Bronchial epithelial cell (primary cell): ENCODE measurements around the gene CXCL16. TPM values are rescaled to one million over a fixed set of nuclear protein-coding genes. Genes with fewer than 3 reads are reported as not detected.
"Not testable (repeated sequence)": the region's sequence is repeated elsewhere in the genome, so short reads cannot be mapped to it uniquely, and the experiment has no call there.

ENCODE experiments used
- DNase-seq: peaks from one replicate; pipeline ENCODE4 v3.0.0-alpha.2; 2010; ENCODE audit warnings: low read depth
- FAIRE-seq: peaks from 2 replicates; lab custom pipeline; 2011; peaks lifted over from hg19 to GRCh38; lab: Jason Lieb, UNC
- H3K27me3 ChIP-seq: 2 replicates; pipeline ENCODE4 v1.5.1; 2011; ENCODE audit warnings: low read length; ENCODE audit not compliant: control insufficient read depth, insufficient read depth
- H3K36me3 ChIP-seq: 2 replicates; pipeline ENCODE4 v1.5.1; 2011; ENCODE audit warnings: low read length; ENCODE audit not compliant: control insufficient read depth, insufficient read depth
- H3K4me3 ChIP-seq: 2 replicates; pipeline ENCODE4 v1.5.1; 2011; ENCODE audit warnings: mild to moderate bottlenecking, low read depth, low read length, control low read depth
- CTCF ChIP-seq: IDR thresholded peaks from 2 replicates; pipeline ENCODE4 v1.5.1; 2011; ENCODE audit warnings: mild to moderate bottlenecking, moderate library complexity, low read length, control low read depth, inconsistent platforms; ENCODE audit not compliant: insufficient read depth, severe bottlenecking
- total RNA-seq: library from RNA; depleted of rRNA; stranded (reverse); fragments of >200 nt; gene quantifications from 2 replicates; pipeline ENCODE4 v1.2.1, GENCODE V29; 2014

Gene CXCL16
- total RNA-seq, 1 donor from 2014 or later = 9.2 TPM

GRCh38 chr17:4704991-4705390, 34.7 kb downstream of the CXCL16 start:
- no peak for FAIRE-seq
- no peak overlapping the region for H3K4me3 ChIP-seq
- TF ChIP-seq CTCF = no peak
- no peaks in the 10 kb centered on the region for H3K36me3 ChIP-seq
- no peaks in the 10 kb centered on the region for H3K27me3 ChIP-seq
- no peak for DNase-seq

GRCh38 chr17:4704574-4704907, 35.2 kb downstream of the CXCL16 start:
- not testable (repeated sequence) for DNase-seq, FAIRE-seq

GRCh38 chr17:4703330-4703691, 36.4 kb downstream of the CXCL16 start:
- DNase-seq (peak; percentile 10), FAIRE-seq (no peak)
- Histone ChIP-seq H3K4me3 (peak overlapping the region; percentile 72), H3K27me3 (no peaks in the 10 kb centered on the region), H3K36me3 (no peaks in the 10 kb centered on the region)
- TF ChIP-seq CTCF = no peak

More at GRCh38 chr17:4704574-4704907, 35.2 kb downstream of the CXCL16 start:
- H3K36me3 ChIP-seq, H3K27me3 ChIP-seq: not testable (repeated sequence)
- H3K4me3 ChIP-seq = peak overlapping the region; percentile 72

- H3K36me3 ChIP-seq = no peaks in the 10 kb centered on the region
- no peak for TF ChIP-seq CTCF
- FAIRE-seq (no peak), DNase-seq (no peak)
- no peak overlapping the region for H3K4me3 ChIP-seq
- H3K27me3 ChIP-seq = no peaks in the 10 kb centered on the region
Observed at GRCh38 chr17:4701116-4701515, 38.6 kb downstream of the CXCL16 start.

GRCh38 chr17:4699401-4700056, 40.2 kb downstream of the CXCL16 start:
- not testable (repeated sequence) for H3K4me3 ChIP-seq, DNase-seq, H3K27me3 ChIP-seq, FAIRE-seq, H3K36me3 ChIP-seq

- Histone ChIP-seq H3K36me3 (peaks cover 1% of the 10 kb centered on the region), H3K4me3 (no peak overlapping the region), H3K27me3 (no peaks in the 10 kb centered on the region)
- no peak for FAIRE-seq
- DNase-seq = no peak
- no peak for TF ChIP-seq CTCF
Observed at GRCh38 chr17:4696437-4696805, 43.3 kb downstream of the CXCL16 start.

- Histone ChIP-seq H3K27me3 (no peaks in the 10 kb centered on the region), H3K36me3 (peaks cover 3% of the 10 kb centered on the region), H3K4me3 (no peak overlapping the region)
- DNase-seq = no peak
- TF ChIP-seq CTCF = no peak
- FAIRE-seq = peak; percentile 76
Observed at GRCh38 chr17:4693416-4693815, 46.3 kb downstream of the CXCL16 start.
